ENCODE results near the gene MTHFD1L.
"Not testable (repeated sequence)": the region's sequence is repeated elsewhere in the genome, so short reads cannot be mapped to it uniquely, and the experiment has no call there.

The MTHFD1L gene

DNA sequence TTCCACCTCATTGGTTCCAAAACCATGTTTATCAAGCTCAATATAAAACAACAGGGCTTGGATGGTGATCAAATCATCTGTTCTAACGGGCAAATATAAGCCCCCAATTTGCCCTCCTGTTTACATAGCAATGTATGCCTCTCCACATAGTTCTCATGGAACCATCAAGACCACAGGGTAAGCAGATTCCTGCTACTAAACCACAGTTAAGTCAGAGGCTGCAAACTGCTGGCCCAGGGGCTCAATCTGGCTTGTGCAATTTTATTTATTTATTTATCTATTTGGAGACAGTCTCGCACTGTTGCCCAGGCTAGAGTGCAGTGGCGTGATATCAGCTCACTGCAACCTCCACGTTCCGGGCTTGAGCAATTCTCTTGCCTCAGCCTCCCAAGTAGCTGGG, 18.9 kb upstream of the MTHFD1L start:
- DNase-seq (no peak), ATAC-seq (ENCODE audit: insufficient read depth, low read depth) (no peak)
- H2AFZ ChIP-seq (ENCODE audit: low read depth, low read length) = no peak overlapping the region
- no peak overlapping the region for H3K4me3 ChIP-seq (ENCODE audit: low read depth in 1 of 2, low read length in 2 of 2)
- H3K9ac ChIP-seq (ENCODE audit: low read depth, low read length) = no peak overlapping the region
- H4K20me1 ChIP-seq (ENCODE audit: insufficient read depth, low read length) = no peaks in the 10 kb centered on the region
- H3K36me3 ChIP-seq (ENCODE audit: insufficient read depth, low read length) = no peaks in the 10 kb centered on the region
- H3K4me1 ChIP-seq (ENCODE audit: insufficient read depth, low read length) = no peaks in the 10 kb centered on the region
- no peak overlapping the region for H3K27ac ChIP-seq (ENCODE audit: low read length)
- no peaks in the 10 kb centered on the region for H3K9me3 ChIP-seq (ENCODE audit: insufficient read depth, low read length, severe bottlenecking)
- H3K27me3 ChIP-seq (ENCODE audit: insufficient read depth, low read length, poor library complexity) = peaks cover 6% of the 10 kb centered on the region
- no peak for TF ChIP-seq EZH2 (IDR thresholded peaks at IDR 0.05; ENCODE audit: borderline replicate concordance, low read depth, low read length, severe bottlenecking)
- TF ChIP-seq, protein P1, sequence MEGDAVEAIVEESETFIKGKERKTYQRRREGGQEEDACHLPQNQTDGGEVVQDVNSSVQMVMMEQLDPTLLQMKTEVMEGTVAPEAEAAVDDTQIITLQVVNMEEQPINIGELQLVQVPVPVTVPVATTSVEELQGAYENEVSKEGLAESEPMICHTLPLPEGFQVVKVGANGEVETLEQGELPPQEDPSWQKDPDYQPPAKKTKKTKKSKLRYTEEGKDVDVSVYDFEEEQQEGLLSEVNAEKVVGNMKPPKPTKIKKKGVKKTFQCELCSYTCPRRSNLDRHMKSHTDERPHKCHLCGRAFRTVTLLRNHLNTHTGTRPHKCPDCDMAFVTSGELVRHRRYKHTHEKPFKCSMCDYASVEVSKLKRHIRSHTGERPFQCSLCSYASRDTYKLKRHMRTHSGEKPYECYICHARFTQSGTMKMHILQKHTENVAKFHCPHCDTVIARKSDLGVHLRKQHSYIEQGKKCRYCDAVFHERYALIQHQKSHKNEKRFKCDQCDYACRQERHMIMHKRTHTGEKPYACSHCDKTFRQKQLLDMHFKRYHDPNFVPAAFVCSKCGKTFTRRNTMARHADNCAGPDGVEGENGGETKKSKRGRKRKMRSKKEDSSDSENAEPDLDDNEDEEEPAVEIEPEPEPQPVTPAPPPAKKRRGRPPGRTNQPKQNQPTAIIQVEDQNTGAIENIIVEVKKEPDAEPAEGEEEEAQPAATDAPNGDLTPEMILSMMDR (IDR thresholded peaks at IDR 0.05; ENCODE audit: borderline replicate concordance, extremely low read depth, low read length, poor library complexity, severe bottlenecking) = no peak
- no peaks in the 10 kb centered on the region for H3K79me2 ChIP-seq (ENCODE audit: insufficient read depth, low read length)
- H3K4me2 ChIP-seq (ENCODE audit: insufficient read depth, low read length) = no peak overlapping the region

DNA sequence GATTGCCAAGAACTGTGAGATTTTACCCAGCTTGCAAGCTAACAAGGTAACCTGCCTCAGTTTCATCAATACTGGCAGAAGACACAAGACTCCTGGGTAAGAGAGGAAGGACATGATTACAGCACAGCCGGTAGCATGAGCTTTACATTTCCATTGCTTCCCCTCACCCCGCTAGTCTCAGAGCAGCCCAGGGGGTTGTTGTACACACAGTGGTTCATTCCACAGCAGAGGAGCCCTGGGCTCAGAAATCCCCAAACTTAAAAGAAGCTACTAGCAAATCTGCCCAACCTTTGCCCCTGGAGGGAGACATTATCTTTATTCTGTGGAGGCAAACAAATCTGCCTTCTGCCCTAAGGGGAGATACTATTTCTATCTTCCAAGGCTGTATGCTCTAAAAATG, 17.1 kb upstream of the MTHFD1L start:
- no peaks in the 10 kb centered on the region for H3K9me3 ChIP-seq (ENCODE audit: insufficient read depth, low read length, severe bottlenecking)
- no peak overlapping the region for H3K9ac ChIP-seq (ENCODE audit: low read depth, low read length)
- DNase-seq = no peak
- no peaks in the 10 kb centered on the region for H3K79me2 ChIP-seq (ENCODE audit: insufficient read depth, low read length)
- H3K27ac ChIP-seq (ENCODE audit: low read length) = no peak overlapping the region
- H3K36me3 ChIP-seq (ENCODE audit: insufficient read depth, low read length) = no peaks in the 10 kb centered on the region
- no peak for ATAC-seq (ENCODE audit: insufficient read depth, low read depth)
- peaks cover 6% of the 10 kb centered on the region for H3K27me3 ChIP-seq (ENCODE audit: insufficient read depth, low read length, poor library complexity)
- H3K4me1 ChIP-seq (ENCODE audit: insufficient read depth, low read length) = no peaks in the 10 kb centered on the region
- H3K4me2 ChIP-seq (ENCODE audit: insufficient read depth, low read length) = no peak overlapping the region
- no peak overlapping the region for H3K4me3 ChIP-seq (ENCODE audit: low read depth in 1 of 2, low read length in 2 of 2)
- no peaks in the 10 kb centered on the region for H4K20me1 ChIP-seq (ENCODE audit: insufficient read depth, low read length)
- no peak overlapping the region for H2AFZ ChIP-seq (ENCODE audit: low read depth, low read length)
- no peak for TF ChIP-seq EZH2 (IDR thresholded peaks at IDR 0.05; ENCODE audit: borderline replicate concordance, low read depth, low read length, severe bottlenecking)
- TF ChIP-seq, protein P1 (IDR thresholded peaks at IDR 0.05; ENCODE audit: borderline replicate concordance, extremely low read depth, low read length, poor library complexity, severe bottlenecking) = no peak

DNA sequence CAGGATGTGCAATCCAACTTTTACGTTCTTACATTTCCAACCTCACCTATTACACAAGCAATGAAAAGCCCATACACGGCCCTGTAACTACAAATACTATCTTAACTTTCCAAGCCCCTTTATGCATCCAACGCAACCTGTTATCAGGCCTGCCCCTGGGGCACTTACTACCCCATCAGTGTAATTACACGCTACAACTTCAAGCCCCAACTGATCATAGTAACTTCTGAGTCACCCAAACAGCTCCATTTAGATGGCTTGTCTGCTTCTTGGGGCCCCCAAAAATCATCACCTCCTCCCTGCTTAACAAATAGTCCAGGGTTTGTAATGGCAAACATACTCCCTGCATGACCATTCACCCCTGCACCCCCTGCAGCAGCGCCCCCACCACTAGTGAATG, 11.1 kb upstream of the MTHFD1L start:
- H3K9me3 ChIP-seq (ENCODE audit: insufficient read depth, low read length, severe bottlenecking); H3K27ac ChIP-seq (ENCODE audit: low read length); H3K4me2 ChIP-seq (ENCODE audit: insufficient read depth, low read length); H4K20me1 ChIP-seq (ENCODE audit: insufficient read depth, low read length); H2AFZ ChIP-seq (ENCODE audit: low read depth, low read length); ATAC-seq (ENCODE audit: insufficient read depth, low read depth); H3K4me3 ChIP-seq (ENCODE audit: low read depth in 1 of 2, low read length in 2 of 2); H3K4me1 ChIP-seq (ENCODE audit: insufficient read depth, low read length); DNase-seq; H3K79me2 ChIP-seq (ENCODE audit: insufficient read depth, low read length); H3K27me3 ChIP-seq (ENCODE audit: insufficient read depth, low read length, poor library complexity); H3K9ac ChIP-seq (ENCODE audit: low read depth, low read length); H3K36me3 ChIP-seq (ENCODE audit: insufficient read depth, low read length): not testable (repeated sequence)

DNA sequence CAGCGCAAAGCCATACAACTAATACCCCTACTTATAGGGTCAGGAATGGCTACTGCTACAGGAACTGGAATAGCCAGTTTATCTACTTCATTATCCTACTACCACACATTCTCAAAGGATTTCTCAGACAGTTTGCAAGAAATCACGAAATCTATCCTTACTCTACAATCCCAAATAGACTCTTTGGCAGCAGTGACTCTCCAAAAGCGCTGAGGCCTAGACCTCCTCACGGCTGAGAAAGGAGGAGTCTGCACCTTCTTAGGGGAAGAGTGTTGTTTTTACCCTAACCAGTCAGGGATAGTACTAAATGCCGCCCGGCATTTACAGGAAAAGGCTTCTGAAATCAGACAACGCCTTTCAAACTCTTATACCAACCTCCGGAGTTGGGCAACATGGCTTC, 10.3 kb upstream of the MTHFD1L start:
- not testable (repeated sequence) for H3K4me1 ChIP-seq (ENCODE audit: insufficient read depth, low read length); H2AFZ ChIP-seq (ENCODE audit: low read depth, low read length); ATAC-seq (ENCODE audit: insufficient read depth, low read depth); H3K27me3 ChIP-seq (ENCODE audit: insufficient read depth, low read length, poor library complexity); DNase-seq; H3K27ac ChIP-seq (ENCODE audit: low read length); H3K79me2 ChIP-seq (ENCODE audit: insufficient read depth, low read length); H3K4me3 ChIP-seq (ENCODE audit: low read depth in 1 of 2, low read length in 2 of 2); H3K9me3 ChIP-seq (ENCODE audit: insufficient read depth, low read length, severe bottlenecking); H3K36me3 ChIP-seq (ENCODE audit: insufficient read depth, low read length); H3K4me2 ChIP-seq (ENCODE audit: insufficient read depth, low read length); H4K20me1 ChIP-seq (ENCODE audit: insufficient read depth, low read length); H3K9ac ChIP-seq (ENCODE audit: low read depth, low read length)

Measured in DND-41 (cell line).